ENCODE measurements around the gene RAB44.

GRCh38 chr6:36684447-36684812, 13.2 kb upstream of the RAB44 start:
- TF ChIP-seq CTCF (IDR thresholded peaks at IDR 0.05) = no peak
- no peak for TF ChIP-seq EZH2 (IDR thresholded peaks at IDR 0.05; ENCODE audit: borderline replicate concordance, insufficient read depth, low read depth, low read length, poor library complexity, severe bottlenecking)
